GM12872 (cell line): ENCODE measurements around the gene CTBP1.

Source experiments
- TF ChIP-seq, protein P1 (sequence below): IDR thresholded peaks from 3 replicates; pipeline ENCODE4 v1.5.1; 2011; ENCODE audit warnings: low read depth, mild to moderate bottlenecking, low read length, moderate library complexity; ENCODE audit not compliant: insufficient read depth

Gene CTBP1

DNA sequence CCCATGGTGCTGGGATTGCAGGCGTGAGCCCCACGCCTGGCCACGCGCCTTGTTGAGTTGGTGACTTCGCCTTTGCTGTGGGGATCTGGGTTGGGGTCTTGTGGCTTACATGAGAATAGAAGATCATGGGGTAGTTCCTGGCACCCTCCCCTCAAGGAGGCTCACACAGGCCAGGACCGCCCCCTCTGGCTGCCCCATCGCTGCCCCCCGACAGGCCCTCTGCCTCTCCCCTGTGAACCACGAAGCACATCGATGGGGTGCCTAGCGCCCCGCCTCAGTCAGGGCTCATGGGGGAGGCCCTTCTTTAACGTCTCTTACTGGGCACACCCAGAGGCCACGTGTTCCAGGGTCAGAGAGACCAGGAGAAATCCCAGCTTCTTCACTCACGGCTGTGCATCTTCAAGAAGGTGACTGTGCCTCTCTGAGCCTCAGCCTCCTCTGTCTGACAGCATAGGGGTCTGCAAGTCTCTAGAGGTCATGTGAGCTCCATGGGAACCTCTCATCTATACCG, 53.0 kb downstream of the CTBP1 start:
- TF ChIP-seq, protein P1, sequence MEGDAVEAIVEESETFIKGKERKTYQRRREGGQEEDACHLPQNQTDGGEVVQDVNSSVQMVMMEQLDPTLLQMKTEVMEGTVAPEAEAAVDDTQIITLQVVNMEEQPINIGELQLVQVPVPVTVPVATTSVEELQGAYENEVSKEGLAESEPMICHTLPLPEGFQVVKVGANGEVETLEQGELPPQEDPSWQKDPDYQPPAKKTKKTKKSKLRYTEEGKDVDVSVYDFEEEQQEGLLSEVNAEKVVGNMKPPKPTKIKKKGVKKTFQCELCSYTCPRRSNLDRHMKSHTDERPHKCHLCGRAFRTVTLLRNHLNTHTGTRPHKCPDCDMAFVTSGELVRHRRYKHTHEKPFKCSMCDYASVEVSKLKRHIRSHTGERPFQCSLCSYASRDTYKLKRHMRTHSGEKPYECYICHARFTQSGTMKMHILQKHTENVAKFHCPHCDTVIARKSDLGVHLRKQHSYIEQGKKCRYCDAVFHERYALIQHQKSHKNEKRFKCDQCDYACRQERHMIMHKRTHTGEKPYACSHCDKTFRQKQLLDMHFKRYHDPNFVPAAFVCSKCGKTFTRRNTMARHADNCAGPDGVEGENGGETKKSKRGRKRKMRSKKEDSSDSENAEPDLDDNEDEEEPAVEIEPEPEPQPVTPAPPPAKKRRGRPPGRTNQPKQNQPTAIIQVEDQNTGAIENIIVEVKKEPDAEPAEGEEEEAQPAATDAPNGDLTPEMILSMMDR: no peak

DNA sequence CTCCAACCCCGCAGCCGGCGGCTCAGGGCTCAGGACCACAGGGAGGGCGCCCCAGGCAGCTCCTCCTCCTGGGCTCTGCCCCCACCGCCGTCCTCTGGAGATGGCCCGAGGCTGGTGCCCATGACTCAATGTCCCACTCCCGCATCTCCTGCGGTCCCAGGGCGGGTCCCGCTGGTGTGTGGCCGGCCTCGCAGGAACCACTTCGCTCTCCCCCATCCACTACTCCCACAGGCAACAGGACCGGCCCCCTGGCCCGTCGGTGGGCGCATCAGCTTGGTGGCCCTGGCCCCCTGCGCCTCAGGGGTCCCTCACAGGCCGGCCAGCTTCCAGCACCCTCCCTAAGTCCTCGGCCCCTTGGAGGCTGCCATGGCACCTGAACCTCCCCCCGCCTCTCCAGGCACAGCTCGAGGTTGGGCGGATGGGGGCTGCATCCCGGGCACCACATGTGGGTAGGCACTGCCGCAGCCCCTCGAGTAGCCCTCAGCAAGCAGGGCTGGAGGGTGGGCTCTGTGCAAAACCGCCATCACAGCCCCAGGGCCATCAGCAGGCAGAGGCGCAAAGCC, 53.7 kb downstream of the CTBP1 start:
- TF ChIP-seq, protein P1: no peak

DNA sequence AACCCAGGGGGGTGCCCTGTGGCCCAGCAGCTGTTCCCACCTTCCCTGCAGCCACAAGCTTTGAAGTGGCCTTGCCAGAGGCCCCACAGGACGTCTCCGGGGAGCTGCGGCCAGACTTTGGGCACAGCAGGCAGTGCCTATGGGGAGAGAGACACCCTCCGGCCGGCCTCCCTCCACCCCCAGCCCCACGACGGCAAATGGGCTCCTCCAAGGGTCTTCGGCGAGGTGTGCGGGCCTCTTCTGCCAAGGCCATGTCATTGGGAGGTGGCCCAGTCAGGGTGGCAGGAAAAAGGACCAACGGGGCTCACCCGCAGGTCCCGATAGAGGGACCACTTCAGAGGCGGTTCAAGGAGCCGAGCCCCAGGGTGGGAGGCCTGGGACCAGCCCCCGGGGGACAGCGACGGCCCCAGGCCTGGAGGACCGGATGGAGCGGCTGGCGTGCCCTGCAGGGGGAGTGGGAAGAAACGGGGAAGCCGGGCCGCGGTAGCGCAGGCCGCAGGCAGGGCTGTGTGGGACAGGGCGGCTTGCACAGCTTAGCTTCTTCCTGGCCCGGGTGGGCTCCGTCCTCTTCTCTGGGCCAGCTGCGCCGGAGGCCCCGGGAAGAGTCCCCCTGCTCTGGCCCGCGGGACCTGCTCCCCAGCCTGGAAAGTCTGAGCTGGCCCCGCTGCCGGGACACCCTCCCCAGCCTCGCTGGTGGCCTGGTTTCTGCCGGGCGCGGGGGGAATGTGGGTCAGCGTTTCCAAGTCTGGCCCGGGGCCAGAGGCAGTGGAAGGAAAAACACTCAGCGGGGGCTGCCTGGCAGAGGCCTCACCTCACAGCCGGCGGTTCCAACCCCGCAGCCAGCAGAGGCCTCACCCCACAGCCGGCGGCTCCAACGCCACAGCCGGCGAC, 54.7 kb downstream of the CTBP1 start:
- TF ChIP-seq, protein P1: no peak

DNA sequence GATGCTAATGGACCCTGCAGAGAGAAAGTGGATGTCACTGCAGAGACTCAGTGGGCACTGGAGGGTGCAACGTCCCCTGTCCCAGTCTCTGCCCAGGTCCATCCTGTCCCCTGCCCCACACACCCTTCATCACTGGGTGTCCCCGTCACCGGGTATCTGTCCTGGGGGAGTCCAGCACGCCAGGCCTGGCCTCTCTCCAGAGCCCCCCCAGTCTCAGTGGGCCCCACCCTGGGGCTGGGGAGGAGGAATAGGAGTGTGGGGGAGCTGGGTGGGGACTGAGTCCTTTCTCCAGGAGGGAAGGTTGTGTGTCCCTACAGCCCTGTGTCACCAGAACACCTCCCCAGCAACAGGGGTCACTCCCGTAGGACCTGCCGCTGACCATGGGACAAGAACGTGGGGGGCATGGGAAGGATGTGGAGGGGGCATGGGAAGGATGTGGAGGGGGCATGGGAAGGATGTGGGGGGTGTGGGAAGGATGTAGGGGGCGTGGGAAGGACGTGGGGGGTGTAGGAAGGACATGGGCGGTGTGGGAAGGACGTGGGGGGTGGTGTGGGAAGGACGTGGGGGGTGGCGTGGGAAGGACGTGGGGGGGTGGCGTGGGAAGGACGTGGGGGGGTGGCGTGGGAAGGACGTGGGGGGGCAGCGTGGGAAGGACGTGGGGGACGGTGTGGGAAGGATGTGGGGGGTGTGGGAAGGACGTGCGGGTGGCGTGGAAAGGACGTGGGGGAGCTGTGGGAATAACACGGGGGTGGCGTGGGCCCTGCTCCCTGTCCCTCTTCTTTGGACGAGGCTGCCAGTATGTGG, 55.5 kb downstream of the CTBP1 start:
- TF ChIP-seq, protein P1: no peak

DNA sequence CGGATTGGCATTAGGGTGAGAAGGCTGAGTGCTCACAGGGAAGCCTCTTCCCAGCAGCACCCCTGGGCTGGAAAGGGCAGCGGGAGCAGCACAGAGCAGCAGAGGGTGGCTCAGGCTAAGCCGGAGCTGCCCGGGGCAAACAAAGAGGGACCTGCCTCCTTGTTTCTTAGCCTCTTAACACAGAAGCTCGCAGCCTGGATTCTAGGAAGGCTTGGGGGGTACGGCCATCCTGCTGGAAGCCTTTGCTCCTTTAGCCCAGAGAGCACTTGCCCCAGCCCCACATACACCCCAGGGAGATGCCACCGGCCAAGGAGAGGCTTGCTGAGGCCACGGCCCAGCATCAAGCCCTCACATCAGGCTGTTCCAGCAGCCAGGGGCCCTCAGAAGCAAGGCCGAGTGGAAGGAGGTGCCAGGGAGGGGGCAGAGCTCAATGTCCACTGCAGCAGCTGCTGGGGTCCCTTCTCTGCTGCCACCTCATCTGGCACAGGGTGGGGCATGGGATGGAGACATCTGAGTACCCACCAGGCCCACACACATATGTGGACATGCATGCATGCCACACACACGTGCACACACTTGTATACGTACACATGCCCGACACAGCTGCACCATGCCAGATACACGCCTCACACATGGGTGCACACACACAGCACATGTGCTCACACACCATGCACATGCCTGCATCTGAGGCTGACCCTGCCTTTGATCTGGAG, 56.3 kb downstream of the CTBP1 start:
- TF ChIP-seq, protein P1: no peak

DNA sequence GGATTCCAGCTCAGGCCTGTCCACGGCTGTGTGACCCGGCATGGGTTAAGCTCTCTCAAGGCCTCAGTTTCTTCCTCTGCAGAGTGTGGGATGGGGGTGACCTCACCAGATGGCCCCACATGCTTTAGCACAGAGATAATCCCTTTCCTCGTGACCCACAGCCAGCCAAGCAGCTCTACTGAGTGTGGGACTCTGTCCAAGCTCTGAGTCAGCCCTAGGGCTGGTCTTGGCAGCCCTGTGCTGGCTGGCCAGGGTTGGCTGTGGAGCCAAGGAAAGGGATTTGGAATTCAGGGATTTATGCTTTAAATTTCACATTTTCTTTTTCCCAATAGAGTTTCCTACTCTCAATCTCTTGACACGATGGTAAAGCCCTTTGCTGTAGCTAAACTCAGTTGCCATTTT, 56.8 kb downstream of the CTBP1 start:
- TF ChIP-seq, protein P1: no peak
